GM18519 (cell line): Measurements from ENCODE around the gene RBFOX2.
"Not testable (repeated sequence)": the region's sequence is repeated elsewhere in the genome, so short reads cannot be mapped to it uniquely, and the experiment has no call there.

Experiments
- ATAC-seq: cut with Tn5 transposase; IDR thresholded peaks from one replicate; pipeline ENCODE4 v1.9.1; 2021; ENCODE audit warnings: mild to moderate bottlenecking, moderate library complexity; ENCODE audit not compliant: unreplicated experiment, low FRiP score

Gene RBFOX2

GRCh38 chr22:35728639-35729308 lies 299.9 kb downstream of the RBFOX2 start:
- ATAC-seq = no peak

- ATAC-seq = no peak
Measured at GRCh38 chr22:35727436-35727835, 301.2 kb downstream of the RBFOX2 start.

DNA sequence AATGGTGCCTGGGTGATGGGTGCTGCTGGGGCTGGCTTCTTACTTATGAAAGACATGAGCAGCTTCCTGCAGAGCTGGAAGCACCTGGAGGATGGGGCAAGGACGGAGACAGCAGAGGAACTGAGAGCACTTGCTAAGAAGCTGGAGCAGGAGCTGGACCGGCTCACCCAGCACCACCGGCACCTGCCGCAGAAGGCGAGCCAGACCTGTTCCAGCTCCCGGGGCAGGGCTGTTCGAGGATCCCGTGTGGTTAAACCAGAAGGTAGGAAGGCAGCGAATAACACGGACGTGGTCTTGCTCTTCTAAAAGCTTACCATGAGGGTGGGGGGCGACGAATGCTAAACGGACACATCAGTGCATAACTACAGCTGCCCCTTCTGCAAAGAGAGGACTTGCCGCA lies 301.7 kb downstream of the RBFOX2 start:
- no peak for ATAC-seq

- no peak for ATAC-seq
Measured at GRCh38 chr22:35726398-35726797, 302.2 kb downstream of the RBFOX2 start.

DNA sequence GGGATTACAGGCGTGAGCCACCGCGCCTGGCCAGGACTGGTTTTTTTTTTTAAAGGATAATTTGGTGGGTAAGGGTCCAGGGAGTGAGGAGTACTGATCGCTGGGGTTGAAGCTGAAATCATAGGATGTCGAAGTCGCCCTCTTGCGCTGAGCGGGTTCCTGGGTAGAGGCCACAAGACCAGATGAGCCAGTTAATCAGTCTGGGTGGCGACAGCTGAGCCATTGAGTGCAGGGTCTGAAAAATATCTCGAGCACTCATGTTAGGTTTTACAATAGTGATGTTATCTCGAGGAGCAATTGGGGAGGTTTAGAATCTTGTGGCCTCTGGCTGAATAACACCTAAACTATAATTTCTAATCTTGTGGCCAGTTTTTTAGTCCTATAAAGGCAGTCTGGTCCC lies 303.1 kb downstream of the RBFOX2 start:
- no peak for ATAC-seq

GRCh38 chr22:35721960-35722359 lies 306.7 kb downstream of the RBFOX2 start:
- no peak for ATAC-seq

GRCh38 chr22:35719212-35719875 lies 309.3 kb downstream of the RBFOX2 start:
- no peak for ATAC-seq

DNA sequence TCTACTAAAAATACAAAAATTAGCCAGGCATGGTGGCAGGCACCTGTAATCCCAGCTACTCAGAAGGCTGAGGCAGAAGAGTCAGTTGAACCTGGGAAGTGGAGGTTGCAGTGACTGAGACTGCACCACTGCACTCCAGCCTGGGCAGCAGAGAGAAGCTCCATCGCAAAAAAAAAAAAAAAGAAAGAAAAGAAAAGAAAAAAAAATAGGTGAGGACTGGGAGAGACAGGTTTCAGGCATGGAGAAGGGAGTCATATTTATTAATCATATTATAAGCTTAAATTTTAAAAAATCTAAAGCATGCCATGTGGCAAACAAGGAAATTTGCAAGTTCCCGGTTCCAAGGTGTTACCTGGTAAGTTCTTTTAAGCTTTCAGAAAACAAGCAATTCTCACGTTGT lies 311.1 kb downstream of the RBFOX2 start, which contains the start of gene APOL5:
TSS of gene APOL5 (plus strand) at position 301 of the 400 bp plus-strand sequence. CDS start at position 301, 0 bp downstream.
- no peak for ATAC-seq

DNA sequence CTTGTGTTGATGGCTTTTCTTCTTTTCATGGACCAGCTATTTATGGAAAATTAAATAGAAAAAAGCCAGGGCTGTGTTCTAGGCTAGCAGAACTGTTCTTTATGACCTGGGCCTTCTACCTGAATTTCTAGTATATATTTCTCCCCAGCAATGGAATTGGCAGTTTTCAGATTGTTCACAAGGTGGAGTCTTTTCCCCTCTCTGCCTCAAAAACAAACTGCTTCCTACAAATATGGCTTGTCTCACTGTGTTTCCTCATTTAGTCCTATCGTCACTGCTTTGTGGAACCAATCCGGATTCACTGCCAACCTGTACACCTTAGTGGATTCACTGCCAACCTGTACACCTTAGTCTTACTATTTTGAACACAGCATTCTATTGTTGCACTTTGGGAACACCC lies 316.0 kb downstream of the RBFOX2 start:
- no peak for ATAC-seq

DNA sequence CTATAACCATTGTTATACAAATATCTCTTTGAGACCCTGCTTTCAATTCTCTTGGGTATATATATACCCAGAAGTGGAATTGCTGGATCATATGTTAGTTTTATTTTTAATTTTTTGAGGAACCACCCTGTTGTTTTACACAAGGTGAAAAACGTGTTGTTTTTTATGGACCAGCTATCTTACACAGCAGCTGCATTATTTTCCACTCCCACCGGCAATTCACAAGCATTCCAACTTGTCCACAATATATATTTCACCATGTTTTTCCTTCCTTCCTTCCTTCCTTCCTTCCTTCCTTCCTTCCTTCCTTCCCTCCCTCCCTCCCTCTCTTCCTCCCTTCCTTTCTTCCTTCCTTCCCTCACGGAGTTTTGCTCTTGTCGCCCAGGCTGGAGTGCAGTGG lies 317.3 kb downstream of the RBFOX2 start:
- no peak for ATAC-seq

- ATAC-seq = no peak
Measured at GRCh38 chr22:35708917-35709316, 319.7 kb downstream of the RBFOX2 start.

GRCh38 chr22:35708453-35708852 lies 320.2 kb downstream of the RBFOX2 start:
- no peak for ATAC-seq

DNA sequence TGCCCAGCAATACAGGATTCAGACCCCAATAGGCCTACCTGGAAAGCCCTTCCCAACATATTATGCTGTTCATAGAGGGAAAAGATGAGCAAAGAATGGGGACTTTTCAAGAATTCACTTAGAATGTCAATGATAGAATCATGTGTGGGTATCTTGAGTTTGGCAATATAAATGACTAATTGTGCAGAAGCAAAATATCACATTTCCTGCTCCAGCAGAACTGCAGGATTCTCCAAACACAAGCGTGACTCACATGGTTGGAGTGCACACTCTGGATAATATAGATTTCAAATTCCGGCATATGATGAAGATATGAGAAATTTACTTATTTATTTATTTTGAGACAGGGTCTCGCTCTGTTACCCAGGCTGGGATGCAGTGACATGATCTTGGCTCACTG lies 323.5 kb downstream of the RBFOX2 start:
- ATAC-seq = no peak

GRCh38 chr22:35703861-35704584 lies 324.6 kb downstream of the RBFOX2 start:
- ATAC-seq = no peak

GRCh38 chr22:35699852-35700251 lies 328.8 kb downstream of the RBFOX2 start:
- not testable (repeated sequence) for ATAC-seq

- no peak for ATAC-seq
Measured at GRCh38 chr22:35697142-35697541, 331.5 kb downstream of the RBFOX2 start.

- ATAC-seq = no peak
Measured at GRCh38 chr22:35695202-35695601, 333.4 kb downstream of the RBFOX2 start.

DNA sequence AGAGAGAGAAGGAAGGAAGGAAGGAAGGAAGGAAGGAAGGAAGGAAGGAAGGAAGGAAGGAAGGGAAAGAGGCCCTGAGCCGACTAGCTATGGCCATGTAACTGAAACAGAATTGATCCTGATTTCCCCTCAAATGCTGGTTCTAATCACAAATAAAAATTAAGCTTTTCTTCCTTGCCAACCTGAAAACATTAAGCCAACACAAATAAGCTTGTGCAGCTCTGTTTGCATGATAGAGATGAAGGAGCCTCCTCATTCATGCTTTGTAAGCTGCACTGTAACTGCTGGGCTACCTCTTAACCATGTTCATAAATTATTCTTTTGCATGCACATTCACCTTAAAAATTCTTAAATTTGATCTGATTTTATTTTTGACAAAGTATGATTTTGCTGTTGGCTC lies 338.6 kb downstream of the RBFOX2 start:
- ATAC-seq = no peak

DNA sequence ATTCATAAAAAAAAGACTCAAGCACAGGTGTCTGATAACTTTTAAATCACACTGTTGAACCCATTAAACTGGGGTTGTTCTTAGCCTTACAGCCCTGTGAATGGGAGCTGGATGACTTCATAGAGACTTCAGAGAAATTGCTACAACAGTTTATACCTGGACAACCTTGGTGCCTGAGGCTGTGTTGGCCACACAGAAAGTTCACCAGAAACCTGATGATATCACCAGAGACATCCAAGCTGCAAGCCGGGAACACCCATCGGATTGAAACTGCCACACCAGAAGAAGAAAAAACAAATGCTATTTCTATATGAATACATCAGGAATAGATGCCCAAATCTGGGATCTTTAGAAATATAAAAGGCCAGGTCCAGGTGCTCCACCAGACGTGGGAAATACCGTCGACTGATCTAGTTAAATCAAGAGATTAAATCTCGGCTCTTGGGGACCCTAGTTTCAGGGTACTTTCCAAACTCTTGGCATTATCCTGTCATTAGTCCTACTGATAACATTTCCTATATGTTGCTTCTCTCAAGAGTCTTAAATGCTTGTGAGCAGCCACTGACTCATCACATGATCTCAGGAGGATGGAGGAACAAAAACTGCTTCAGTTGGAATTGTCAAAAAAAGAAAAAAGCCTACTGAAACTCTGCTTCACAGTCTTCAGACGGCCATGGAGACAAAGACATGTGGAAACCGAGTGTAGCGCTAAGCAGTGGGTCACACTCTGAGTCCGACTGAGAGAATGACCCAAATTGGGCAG lies 339.5 kb downstream of the RBFOX2 start:
- ATAC-seq = no peak
